Esophagus squamous epithelium (tissue), 5 donors: ENCODE results near the gene CCDC121. TPM values are rescaled to one million over a fixed set of nuclear protein-coding genes. Genes with fewer than 3 reads are reported as not detected.
A peak's percentile ranks its signal among the peaks of the same experiment; 100 is the strongest.
"Not testable (repeated sequence)": the region's sequence is repeated elsewhere in the genome, so short reads cannot be mapped to it uniquely, and the experiment has no call there.

Experiments used
- DNase-seq: peaks from one replicate; lab custom pipeline; 2025; lab: John Stamatoyannopoulos, UW
- H3K27ac ChIP-seq, 4 donors: fragments of 200-600 bp; sonication (generic); one replicate each; pipeline ENCODE4 v1.5.1; 2016 to 2019; ENCODE audit warnings: mild to moderate bottlenecking in 1 of 4
- H3K27me3 ChIP-seq, 4 donors: fragments of 200-600 bp; sonication (generic); 1 replicate in 3 of 4; 2 replicates in 1 of 4; pipeline versions ENCODE4 v1.5.1 to v1.6.0; 2017 to 2021; ENCODE audit warnings: antibody characterized with exemption in 1 of 4
- H3K36me3 ChIP-seq, 3 donors: fragments of 200-600 bp; sonication (generic); one replicate each; pipeline ENCODE4 v1.5.1; 2016 to 2019
- H3K4me1 ChIP-seq, 3 donors: fragments of 200-600 bp; sonication (generic); one replicate each; pipeline ENCODE4 v1.5.1; 2017 to 2019
- H3K4me3 ChIP-seq, 4 donors: fragments of 200-600 bp; sonication (generic); 1 replicate in 3 of 4; 2 replicates in 1 of 4; pipeline ENCODE4 v1.5.1; 2016 to 2019; ENCODE audit warnings: mild to moderate bottlenecking in 2 of 4, moderate library complexity in 1 of 4
- H3K9me3 ChIP-seq, 3 donors: fragments of 200-600 bp; sonication (generic); one replicate each; pipeline ENCODE4 v1.5.1; 2016 to 2019
- CTCF ChIP-seq, 6 experiments: fragments of 450-650 bp in 4 of 6; fragments of 200-600 bp in 2 of 6; sonication (generic) in 2 of 6; IDR thresholded peaks; one replicate each; pipeline ENCODE4 v1.5.1; 2016 to 2019; ENCODE audit warnings: antibody characterized with exemption in 6 of 6, mild to moderate bottlenecking in 4 of 6, moderate library complexity in 4 of 6
- POLR2A ChIP-seq, 4 donors: fragments of 450-650 bp; IDR thresholded peaks; one replicate each; pipeline ENCODE4 v1.6.1; 2017; ENCODE audit warnings: antibody characterized with exemption in 4 of 4, mild to moderate bottlenecking in 4 of 4, moderate library complexity in 3 of 4
- WGBS, 2 donors: methylation state at CpG; one replicate each; pipeline ENCODE4 v1.1.5; 2018; 5-methylcytosine and 5-hydroxymethylcytosine counted together
- intact Hi-C: fragments of 100-400 bp; cut with DNase I; formaldehyde crosslinking; loops from one replicate; pipeline ENCODE4 v1.15.0; 2022
- total RNA-seq, 4 donors: library from RNA; depleted of rRNA; stranded (reverse); fragments of >200 nt; gene quantifications; one replicate each; pipeline ENCODE4 v1.1.0, GENCODE V29; 2016
- donor health status: DM: yes; HTN: yes; CAD: no.

CCDC121 gene
- total RNA-seq, 4 donors from 2014 or later: 0.44 to 3.1 (median 1.4) TPM

GRCh38 chr2:27606611-27607010 is 22.2 kb downstream of the CCDC121 start:
- H3K4me1 ChIP-seq: no peaks in the 10 kb centered on the region
- no peaks in the 10 kb centered on the region for H3K27me3 ChIP-seq
- H3K27ac ChIP-seq: no peak overlapping the region
- DNase-seq: no peak
- 82 to 90% methylated on average over 2 of the region's 2 CpGs for WGBS, 2 donors
- TF ChIP-seq POLR2A (IDR thresholded peaks at IDR 0.05): no peak
- TF ChIP-seq CTCF (IDR thresholded peaks at IDR 0.05): no peak
- intact Hi-C loops: no loop called here
- peaks cover 13 to 95% (median 35%) of the 10 kb centered on the region in 3 donors for H3K36me3 ChIP-seq
- no peaks in the 10 kb centered on the region for H3K9me3 ChIP-seq
- H3K4me3 ChIP-seq: no peak overlapping the region

- Histone ChIP-seq H3K27ac (peak overlapping the region in 2 of 4 donors; percentile 30 to 39), H3K9me3 (peaks cover 0 to 15% (median 12%) of the 10 kb centered on the region in 3 donors), H3K4me3 (no peak overlapping the region), H3K4me1 (peaks cover 0 to 16% (median 0%) of the 10 kb centered on the region in 3 donors), H3K36me3 (peaks cover 0 to 62% (median 5%) of the 10 kb centered on the region in 3 donors), H3K27me3 (no peaks in the 10 kb centered on the region)
- DNase-seq: no peak
- TF ChIP-seq POLR2A (IDR thresholded peaks at IDR 0.05) (no peak), CTCF (IDR thresholded peaks at IDR 0.05) (no peak)
- intact Hi-C loops: no loop called here
- 80 to 94% methylated on average over 1 of the region's 1 CpG for WGBS, 2 donors
Measured at GRCh38 chr2:27596627-27597026, 32.2 kb downstream of the CCDC121 start.

GRCh38 chr2:27595412-27595811 is 33.4 kb downstream of the CCDC121 start:
- 93 to 100% methylated on average over 8 to 9 of the region's 9 CpGs for WGBS, 2 donors
- H3K27ac ChIP-seq, DNase-seq, H3K4me3 ChIP-seq, intact Hi-C loops, H3K27me3 ChIP-seq: not testable (repeated sequence)
- H3K36me3 ChIP-seq: peaks cover 0 to 61% (median 5%) of the 10 kb centered on the region in 3 donors
- peaks cover 0 to 22% (median 15%) of the 10 kb centered on the region in 3 donors for H3K9me3 ChIP-seq
- H3K4me1 ChIP-seq: peaks cover 0 to 16% (median 0%) of the 10 kb centered on the region in 3 donors

- H3K27me3 ChIP-seq, DNase-seq, H3K4me3 ChIP-seq, intact Hi-C loops, H3K27ac ChIP-seq: not testable (repeated sequence)
- Histone ChIP-seq H3K36me3 (peaks cover 0 to 48% (median 0%) of the 10 kb centered on the region in 3 donors), H3K4me1 (peaks cover 0 to 12% (median 0%) of the 10 kb centered on the region in 3 donors), H3K9me3 (peaks cover 0 to 28% (median 15%) of the 10 kb centered on the region in 3 donors)
- WGBS, 2 donors: 100% methylated on average over 1 of the region's 45 CpGs; no CpG with 5 or more reads in 1 of the 2 donors
Measured at GRCh38 chr2:27594020-27594703, 34.6 kb downstream of the CCDC121 start.

- peaks cover 0 to 28% (median 15%) of the 10 kb centered on the region in 3 donors for H3K9me3 ChIP-seq
- H3K27me3 ChIP-seq: no peaks in the 10 kb centered on the region
- H3K27ac ChIP-seq: no peak overlapping the region
- peaks cover 0 to 6% (median 0%) of the 10 kb centered on the region in 3 donors for H3K4me1 ChIP-seq
- intact Hi-C loops: no loop called here
- peaks cover 0 to 39% (median 0%) of the 10 kb centered on the region in 3 donors for H3K36me3 ChIP-seq
- 92 to 100% methylated on average over 1 to 2 of the region's 2 CpGs for WGBS, 2 donors
- H3K4me3 ChIP-seq: no peak overlapping the region
- DNase-seq: no peak
- no peak for TF ChIP-seq CTCF (IDR thresholded peaks at IDR 0.05)
- TF ChIP-seq POLR2A (IDR thresholded peaks at IDR 0.05): no peak
Measured at GRCh38 chr2:27593240-27593639, 35.6 kb downstream of the CCDC121 start.

- H3K4me1 ChIP-seq: no peaks in the 10 kb centered on the region
- H3K9me3 ChIP-seq: peaks cover 0 to 28% (median 15%) of the 10 kb centered on the region in 3 donors
- DNase-seq: no peak
- 77 to 85% methylated on average over 3 of the region's 3 CpGs for WGBS, 2 donors
- no peaks in the 10 kb centered on the region for H3K27me3 ChIP-seq
- peaks cover 0 to 28% (median 0%) of the 10 kb centered on the region in 3 donors for H3K36me3 ChIP-seq
- TF ChIP-seq CTCF (IDR thresholded peaks at IDR 0.05) (no peak), POLR2A (IDR thresholded peaks at IDR 0.05) (no peak)
- intact Hi-C loops: no loop called here
- H3K4me3 ChIP-seq: no peak overlapping the region
- no peak overlapping the region for H3K27ac ChIP-seq
Measured at GRCh38 chr2:27591745-27592144, 37.1 kb downstream of the CCDC121 start.
